AG09319 (cell line): ENCODE data around the gene RHBDD1.

Source experiments
- DNase-seq: peaks from one replicate; pipeline ENCODE4 v3.0.0-alpha.2; 2010; ENCODE audit warnings: low read depth; ENCODE audit errors: extremely low read depth
- TF ChIP-seq, protein P1 (sequence below): IDR thresholded peaks from 2 replicates; pipeline ENCODE4 v1.5.1; 2011; ENCODE audit warnings: low read depth, mild to moderate bottlenecking, inconsistent platforms, low read length, moderate library complexity

Gene RHBDD1

DNA sequence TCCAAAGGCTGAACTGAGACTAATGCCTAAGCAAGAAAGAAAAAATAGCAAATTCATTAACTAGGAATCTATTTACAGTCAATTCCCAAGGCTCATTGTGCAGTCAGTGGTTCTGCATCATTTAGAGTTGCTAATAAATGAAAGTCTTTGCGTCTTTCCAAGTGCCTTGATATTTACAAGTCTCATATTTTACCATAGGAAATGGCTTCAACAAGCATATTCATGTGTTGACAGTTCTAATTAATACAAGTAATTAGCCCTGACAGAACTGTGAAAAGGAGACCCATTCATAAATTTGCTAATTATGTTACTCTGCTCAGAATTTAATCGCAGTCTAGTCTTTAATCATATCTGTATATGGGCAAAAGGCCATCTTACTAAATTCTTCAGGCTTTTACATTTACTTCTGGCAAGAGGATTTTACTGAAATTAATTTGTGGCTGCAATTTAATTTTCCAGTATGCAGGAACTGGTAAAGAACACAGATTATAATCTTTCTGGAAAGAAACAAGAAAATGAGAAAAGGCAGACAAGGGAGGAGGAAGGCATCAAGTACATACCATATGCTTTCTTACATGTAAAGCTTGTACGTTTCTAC, 126.4 kb downstream of the RHBDD1 start:
- TF ChIP-seq, protein P1, sequence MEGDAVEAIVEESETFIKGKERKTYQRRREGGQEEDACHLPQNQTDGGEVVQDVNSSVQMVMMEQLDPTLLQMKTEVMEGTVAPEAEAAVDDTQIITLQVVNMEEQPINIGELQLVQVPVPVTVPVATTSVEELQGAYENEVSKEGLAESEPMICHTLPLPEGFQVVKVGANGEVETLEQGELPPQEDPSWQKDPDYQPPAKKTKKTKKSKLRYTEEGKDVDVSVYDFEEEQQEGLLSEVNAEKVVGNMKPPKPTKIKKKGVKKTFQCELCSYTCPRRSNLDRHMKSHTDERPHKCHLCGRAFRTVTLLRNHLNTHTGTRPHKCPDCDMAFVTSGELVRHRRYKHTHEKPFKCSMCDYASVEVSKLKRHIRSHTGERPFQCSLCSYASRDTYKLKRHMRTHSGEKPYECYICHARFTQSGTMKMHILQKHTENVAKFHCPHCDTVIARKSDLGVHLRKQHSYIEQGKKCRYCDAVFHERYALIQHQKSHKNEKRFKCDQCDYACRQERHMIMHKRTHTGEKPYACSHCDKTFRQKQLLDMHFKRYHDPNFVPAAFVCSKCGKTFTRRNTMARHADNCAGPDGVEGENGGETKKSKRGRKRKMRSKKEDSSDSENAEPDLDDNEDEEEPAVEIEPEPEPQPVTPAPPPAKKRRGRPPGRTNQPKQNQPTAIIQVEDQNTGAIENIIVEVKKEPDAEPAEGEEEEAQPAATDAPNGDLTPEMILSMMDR = no peak
- no peak for DNase-seq

DNA sequence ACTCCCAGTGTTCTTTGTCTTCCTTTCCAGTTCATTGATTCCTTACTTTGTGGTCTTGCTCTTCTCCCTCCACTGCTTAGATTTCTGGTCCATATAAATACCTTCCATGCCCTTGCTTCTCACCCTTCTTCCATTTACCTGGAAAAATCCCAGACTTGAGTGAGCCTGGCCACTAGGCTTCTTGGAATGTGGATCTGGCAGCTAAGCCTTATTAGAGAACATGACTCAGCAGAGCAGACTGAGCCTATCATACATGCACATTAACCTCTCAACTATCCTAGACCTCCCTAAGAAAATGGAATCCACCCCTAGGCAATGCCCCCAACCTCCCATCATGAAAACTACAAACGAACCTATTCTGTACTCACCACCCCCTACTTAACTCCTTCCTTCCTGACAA, 127.7 kb downstream of the RHBDD1 start:
- TF ChIP-seq, protein P1 = no peak
- no peak for DNase-seq

DNA sequence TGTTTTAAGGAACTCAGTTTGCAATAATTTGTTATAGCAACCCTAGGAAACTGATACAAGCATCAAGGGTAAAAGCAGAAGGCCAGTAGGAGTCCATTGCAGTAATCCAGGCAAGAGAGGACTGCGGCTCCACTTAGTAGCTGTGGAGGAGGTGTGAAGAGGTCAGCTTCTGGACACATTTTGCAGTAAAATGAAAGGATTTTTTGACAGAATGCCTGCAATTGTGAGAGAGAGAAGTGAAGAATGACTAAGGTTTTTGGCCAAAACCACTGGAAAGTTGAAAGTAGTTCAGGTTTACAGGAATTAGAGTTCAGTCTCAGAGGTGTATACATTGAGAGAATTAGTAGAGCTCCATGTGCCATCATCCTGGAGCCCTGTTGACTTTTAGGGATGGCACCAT, 129.5 kb downstream of the RHBDD1 start:
- DNase-seq = no peak
- TF ChIP-seq, protein P1 = no peak

DNA sequence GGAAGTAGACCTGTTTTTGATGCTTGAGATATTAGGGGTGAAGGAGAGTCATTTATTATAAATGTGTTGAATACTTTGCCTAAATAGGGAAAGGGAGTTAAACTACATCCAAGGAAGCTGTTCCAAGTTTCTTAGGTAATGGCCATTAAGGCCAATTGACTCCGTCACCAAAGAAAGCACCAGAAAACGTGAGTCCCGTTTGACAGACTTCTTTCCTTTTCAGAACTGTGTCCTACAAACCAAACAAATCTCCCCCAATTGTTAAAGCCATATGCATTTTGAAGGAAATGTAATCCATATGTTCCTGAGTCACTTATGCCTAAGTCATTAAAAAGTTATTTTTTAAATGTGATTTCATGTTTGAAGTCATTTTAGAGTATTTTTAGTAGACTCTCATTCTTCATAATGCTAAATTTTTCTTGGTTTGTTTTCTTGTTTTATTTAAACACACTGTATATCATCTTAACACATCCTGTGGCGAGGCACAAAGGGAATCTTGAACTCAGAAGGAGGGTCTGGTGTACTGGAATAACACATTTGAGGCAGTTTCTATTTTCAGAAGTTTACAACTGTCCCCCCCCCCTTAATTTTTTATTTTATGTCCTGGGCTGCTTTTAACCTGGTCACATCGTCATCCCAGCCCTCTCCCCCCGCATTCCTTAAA, 133.7 kb downstream of the RHBDD1 start:
- TF ChIP-seq, protein P1 = no peak
- DNase-seq = no peak

DNA sequence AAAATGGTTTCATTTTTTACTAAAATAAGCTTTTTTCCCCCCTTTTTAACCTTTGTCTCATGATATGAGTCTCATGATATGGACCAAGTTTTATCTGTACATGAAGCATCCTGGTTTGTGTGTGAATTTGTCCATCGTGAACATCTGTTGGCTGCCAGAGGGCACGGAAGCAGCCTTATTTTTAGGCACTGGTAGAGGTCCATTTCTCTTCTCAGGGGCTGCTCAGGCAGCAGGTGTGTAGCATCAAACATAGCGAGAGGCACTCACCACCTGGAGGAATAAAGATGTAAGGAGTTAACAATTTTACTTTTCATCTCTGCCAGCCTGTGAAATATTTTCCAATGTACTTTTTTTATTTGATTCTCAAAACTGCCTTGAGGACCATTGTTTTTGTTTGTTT, 134.5 kb downstream of the RHBDD1 start:
- TF ChIP-seq, protein P1 = no peak
- DNase-seq = no peak

DNA sequence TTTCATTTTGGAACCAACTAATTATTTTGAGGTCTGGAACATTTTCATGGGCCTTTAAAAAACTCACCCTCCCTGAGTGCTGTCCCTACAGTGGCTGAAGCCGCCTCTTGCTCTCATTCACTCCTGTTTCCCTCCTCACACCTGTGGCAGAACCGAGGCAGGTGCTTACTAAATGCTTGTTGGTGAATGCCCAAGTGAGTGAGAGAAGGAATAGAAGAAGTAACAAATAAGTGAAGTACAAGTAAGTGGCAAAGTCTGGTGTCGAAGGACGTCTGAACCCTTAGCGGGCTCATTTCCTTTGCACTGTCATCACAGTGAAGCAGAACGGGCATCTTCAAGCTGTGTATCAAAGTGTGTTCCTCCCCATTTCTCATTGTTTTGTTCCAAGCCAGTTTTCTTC, 135.2 kb downstream of the RHBDD1 start:
- DNase-seq = no peak
- TF ChIP-seq, protein P1 = no peak

DNA sequence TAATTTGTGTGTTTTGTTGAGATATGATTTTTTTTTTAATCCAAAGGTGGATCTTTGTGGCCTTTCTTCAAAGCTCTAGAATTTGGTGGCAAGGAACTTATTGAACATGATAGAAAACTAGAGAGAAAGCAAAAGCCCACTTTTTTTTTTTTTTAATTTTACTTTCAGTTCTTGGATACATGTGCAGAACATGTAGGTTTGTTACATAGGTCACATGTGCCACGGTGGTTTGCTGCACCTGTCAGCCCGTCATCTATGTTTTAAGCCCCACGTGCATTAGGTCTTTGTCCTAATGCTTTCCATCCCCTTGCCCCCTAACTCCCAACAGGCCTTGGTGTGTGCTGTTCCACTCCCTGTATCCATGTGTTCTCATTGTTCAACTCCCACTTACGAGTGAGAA, 135.9 kb downstream of the RHBDD1 start:
- TF ChIP-seq, protein P1 = no peak
- no peak for DNase-seq
